HUES48 (cell line): ENCODE data around the gene TSPAN18.

ENCODE experiments used
- H3K27ac ChIP-seq: one replicate; pipeline ENCODE4 v1.7.0; 2013; ENCODE audit warnings: low read depth, low read length, inconsistent platforms
- H3K27me3 ChIP-seq: 2 replicates; pipeline ENCODE4 v1.6.1; 2013; ENCODE audit warnings: mild to moderate bottlenecking, low read length; ENCODE audit not compliant: control insufficient read depth, insufficient read depth
- H3K36me3 ChIP-seq: 2 replicates; pipeline ENCODE4 v1.6.1; 2013; ENCODE audit warnings: low read length; ENCODE audit not compliant: control insufficient read depth, insufficient read depth
- H3K4me1 ChIP-seq: 2 replicates; pipeline ENCODE4 v1.6.1; 2013; ENCODE audit warnings: mild to moderate bottlenecking, low read length; ENCODE audit not compliant: control insufficient read depth, insufficient read depth
- H3K4me3 ChIP-seq: 2 replicates; pipeline ENCODE4 v1.5.1; 2013; ENCODE audit warnings: mild to moderate bottlenecking, low read depth, low read length
- H3K9ac ChIP-seq: 2 replicates; pipeline ENCODE4 v1.6.1; 2013; ENCODE audit warnings: mild to moderate bottlenecking, low read depth, low read length, moderate library complexity
- H3K9me3 ChIP-seq: 2 replicates; pipeline ENCODE4 v1.6.1; 2013; ENCODE audit warnings: low read length; ENCODE audit not compliant: control insufficient read depth, insufficient read depth

TSPAN18 gene

GRCh38 chr11:44954051-44954906, 227.5 kb downstream of the TSPAN18 start:
- Histone ChIP-seq H3K9ac (no peak overlapping the region), H3K27me3 (peaks cover 9% of the 10 kb centered on the region), H3K9me3 (no peaks in the 10 kb centered on the region), H3K4me1 (peaks cover 51% of the 10 kb centered on the region), H3K27ac (peak overlapping the region; percentile 15), H3K4me3 (no peak overlapping the region), H3K36me3 (no peaks in the 10 kb centered on the region)

- Histone ChIP-seq H3K9ac (no peak overlapping the region), H3K4me3 (no peak overlapping the region), H3K9me3 (no peaks in the 10 kb centered on the region), H3K36me3 (no peaks in the 10 kb centered on the region), H3K4me1 (peaks cover 56% of the 10 kb centered on the region), H3K27me3 (peaks cover 9% of the 10 kb centered on the region), H3K27ac (peak overlapping the region; percentile 15)
Observed at GRCh38 chr11:44955015-44955738, 228.4 kb downstream of the TSPAN18 start.

GRCh38 chr11:44957040-44957515, 230.3 kb downstream of the TSPAN18 start:
- Histone ChIP-seq H3K4me1 (peaks cover 63% of the 10 kb centered on the region), H3K27me3 (peaks cover 9% of the 10 kb centered on the region), H3K36me3 (no peaks in the 10 kb centered on the region), H3K9ac (no peak overlapping the region), H3K9me3 (no peaks in the 10 kb centered on the region), H3K4me3 (peak overlapping the region; percentile 32), H3K27ac (peak overlapping the region; percentile 71)

GRCh38 chr11:44957776-44958564, 231.2 kb downstream of the TSPAN18 start:
- Histone ChIP-seq H3K27me3 (peaks cover 9% of the 10 kb centered on the region), H3K4me3 (no peak overlapping the region), H3K9ac (no peak overlapping the region), H3K9me3 (no peaks in the 10 kb centered on the region), H3K4me1 (peaks cover 65% of the 10 kb centered on the region), H3K36me3 (no peaks in the 10 kb centered on the region), H3K27ac (no peak overlapping the region)

GRCh38 chr11:44959064-44959463, 232.3 kb downstream of the TSPAN18 start:
- no peak overlapping the region for H3K4me3 ChIP-seq

GRCh38 chr11:44960200-44960845, 233.6 kb downstream of the TSPAN18 start:
- H3K27ac ChIP-seq, result peak overlapping the region; percentile 67

More at GRCh38 chr11:44959064-44959463, 232.3 kb downstream of the TSPAN18 start:
- Histone ChIP-seq H3K9me3 (no peaks in the 10 kb centered on the region), H3K36me3 (no peaks in the 10 kb centered on the region), H3K27ac (no peak overlapping the region), H3K27me3 (peaks cover 9% of the 10 kb centered on the region), H3K9ac (no peak overlapping the region), H3K4me1 (peaks cover 65% of the 10 kb centered on the region)

GRCh38 chr11:44962464-44962863, 235.7 kb downstream of the TSPAN18 start:
- no peaks in the 10 kb centered on the region for H3K9me3 ChIP-seq
- H3K4me3 ChIP-seq, result no peak overlapping the region
- peaks cover 43% of the 10 kb centered on the region for H3K4me1 ChIP-seq
- no peak overlapping the region for H3K27ac ChIP-seq
- no peak overlapping the region for H3K9ac ChIP-seq
- peaks cover 5% of the 10 kb centered on the region for H3K27me3 ChIP-seq
- no peaks in the 10 kb centered on the region for H3K36me3 ChIP-seq

More at GRCh38 chr11:44960200-44960845, 233.6 kb downstream of the TSPAN18 start:
- H3K9me3 ChIP-seq, result no peaks in the 10 kb centered on the region
- peaks cover 9% of the 10 kb centered on the region for H3K27me3 ChIP-seq
- no peaks in the 10 kb centered on the region for H3K36me3 ChIP-seq
- H3K4me3 ChIP-seq, result no peak overlapping the region
- no peak overlapping the region; the same call in 1 of the 2 replicates for H3K9ac ChIP-seq
- peaks cover 61% of the 10 kb centered on the region for H3K4me1 ChIP-seq

GRCh38 chr11:44963136-44963535, 236.4 kb downstream of the TSPAN18 start:
- Histone ChIP-seq H3K27ac (no peak overlapping the region), H3K4me1 (peaks cover 48% of the 10 kb centered on the region), H3K36me3 (no peaks in the 10 kb centered on the region), H3K9ac (no peak overlapping the region), H3K27me3 (peaks cover under 1% of the 10 kb centered on the region; the same call in 1 of the 2 replicates), H3K9me3 (no peaks in the 10 kb centered on the region), H3K4me3 (no peak overlapping the region)

- Histone ChIP-seq H3K4me1 (peaks cover 49% of the 10 kb centered on the region), H3K9ac (no peak overlapping the region)
Observed at GRCh38 chr11:44963948-44964347, 237.2 kb downstream of the TSPAN18 start.

GRCh38 chr11:44964526-44965209, 237.9 kb downstream of the TSPAN18 start:
- Histone ChIP-seq H3K27ac (peak overlapping the region; percentile 22), H3K4me1 (peaks cover 50% of the 10 kb centered on the region), H3K36me3 (no peaks in the 10 kb centered on the region), H3K9ac (no peak overlapping the region), H3K9me3 (no peaks in the 10 kb centered on the region), H3K27me3 (no peaks in the 10 kb centered on the region), H3K4me3 (no peak overlapping the region)

More at GRCh38 chr11:44963948-44964347, 237.2 kb downstream of the TSPAN18 start:
- Histone ChIP-seq H3K27me3 (no peaks in the 10 kb centered on the region), H3K36me3 (no peaks in the 10 kb centered on the region), H3K27ac (no peak overlapping the region), H3K4me3 (no peak overlapping the region), H3K9me3 (no peaks in the 10 kb centered on the region)
